HEK293 (cell line): Measurements from ENCODE around the gene GRIP1.

Source experiments
- CTCF ChIA-PET: fragments of 350-600 bp; formaldehyde crosslinking; extraction: SDS; loops from one replicate; lab custom pipeline; 2021; ENCODE audit warnings: antibody characterized with exemption; lab: Yijun Ruan, JAX
- POLR2A ChIA-PET: fragments of 300-600 bp; formaldehyde crosslinking; extraction: SDS; loops from one replicate; lab custom pipeline; 2020; ENCODE audit warnings: antibody characterized with exemption, inconsistent platforms; lab: Yijun Ruan, JAX
- H3K27ac ChIP-seq: fragments of 200-500 bp; sonication (Bioruptor generic); 2 replicates; pipeline ENCODE4 v1.5.1; 2014; ENCODE audit warnings: low read depth, low read length, control low read depth, inconsistent platforms; ENCODE audit errors: extremely low read depth
- H3K36me3 ChIP-seq, 2 experiments: fragments of 200-500 bp in 1 of 2; sonication (Bioruptor generic) in 1 of 2; 1 replicate in 1 of 2; 2 replicates in 1 of 2; pipeline ENCODE4 v1.5.1; 2014 to 2017; ENCODE audit warnings: inconsistent platforms in 2 of 2, low read length in 2 of 2; ENCODE audit not compliant: control insufficient read depth in 2 of 2, insufficient read depth in 1 of 2
- H3K4me1 ChIP-seq: fragments of 200-500 bp; sonication (Bioruptor generic); 2 replicates; pipeline ENCODE4 v1.5.1; 2014; ENCODE audit warnings: mild to moderate bottlenecking, low read length, inconsistent platforms; ENCODE audit not compliant: control insufficient read depth, insufficient read depth
- H3K4me3 ChIP-seq: 2 replicates; pipeline ENCODE4 v1.5.1; 2011; ENCODE audit warnings: low read depth, mild to moderate bottlenecking, control low read depth, low read length, moderate library complexity
- H3K9me3 ChIP-seq: fragments of 200-500 bp; sonication (Bioruptor generic); 2 replicates; pipeline ENCODE4 v1.5.1; 2014; ENCODE audit warnings: low read depth, low read length, inconsistent platforms; ENCODE audit not compliant: control insufficient read depth, insufficient read depth
- EGR2 ChIP-seq: fragments of 450-650 bp; formaldehyde crosslinking; IDR thresholded peaks from 2 replicates; pipeline ENCODE4 v1.5.1; 2016; ENCODE audit warnings: low read depth, missing biosample characterization, missing genetic modification characterization
- HOXD13 ChIP-seq: sonication (generic); formaldehyde crosslinking; IDR thresholded peaks from 2 replicates; pipeline ENCODE4 v1.8.0; 2022; ENCODE audit warnings: missing genetic modification reagents, borderline replicate concordance
- MYNN ChIP-seq: fragments of 450-650 bp; formaldehyde crosslinking; IDR thresholded peaks from 2 replicates; pipeline ENCODE4 v1.5.1; 2016; ENCODE audit warnings: missing biosample characterization, missing genetic modification characterization, borderline replicate concordance
- YY1 ChIP-seq: fragments of 450-650 bp; formaldehyde crosslinking; IDR thresholded peaks from 2 replicates; pipeline ENCODE4 v1.5.1; 2018; ENCODE audit warnings: missing biosample characterization, missing genetic modification characterization
- ZNF112 ChIP-seq: fragments of 450-650 bp; formaldehyde crosslinking; IDR thresholded peaks from 2 replicates; pipeline ENCODE4 v1.5.0; 2017; ENCODE audit warnings: missing biosample characterization, missing genetic modification characterization
- ZNF114 ChIP-seq: fragments of 450-650 bp; formaldehyde crosslinking; IDR thresholded peaks from 2 replicates; pipeline ENCODE4 v1.5.0; 2017; ENCODE audit warnings: missing biosample characterization, missing genetic modification characterization
- ZNF426 ChIP-seq: fragments of 450-650 bp; formaldehyde crosslinking; IDR thresholded peaks from 2 replicates; pipeline ENCODE4 v1.5.1; 2017; ENCODE audit warnings: missing biosample characterization, missing genetic modification characterization, mild to moderate bottlenecking, inconsistent platforms, moderate library complexity
- ZNF48 ChIP-seq: fragments of 450-650 bp; formaldehyde crosslinking; IDR thresholded peaks from 2 replicates; pipeline ENCODE4 v1.5.1; 2016; ENCODE audit warnings: missing biosample characterization, missing genetic modification characterization
- ZNF830 ChIP-seq: fragments of 450-650 bp; IDR thresholded peaks from 2 replicates; pipeline ENCODE4 v1.5.0; 2018; ENCODE audit warnings: missing biosample characterization, missing genetic modification characterization, low read depth, mild to moderate bottlenecking, moderate library complexity
- TF ChIP-seq, protein P1 (sequence below): fragments of 450-650 bp; formaldehyde crosslinking; IDR thresholded peaks from 2 replicates; pipeline ENCODE4 v1.5.1; 2016; ENCODE audit warnings: missing biosample characterization, missing genetic modification characterization, borderline replicate concordance
- TF ChIP-seq, protein P2 (sequence below): fragments of 450-650 bp; formaldehyde crosslinking; IDR thresholded peaks from 2 replicates; pipeline ENCODE4 v1.5.1; 2017; ENCODE audit warnings: missing biosample characterization, mild to moderate bottlenecking, missing genetic modification characterization, moderate library complexity
- TF ChIP-seq, protein P3 (sequence below): fragments of 450-650 bp; formaldehyde crosslinking; IDR thresholded peaks from 2 replicates; pipeline ENCODE4 v1.5.1; 2016; ENCODE audit warnings: missing biosample characterization, missing genetic modification characterization
- TF ChIP-seq, protein P4 (sequence below): fragments of 450-650 bp; formaldehyde crosslinking; IDR thresholded peaks from 2 replicates; pipeline ENCODE4 v1.5.1; 2016; ENCODE audit warnings: missing biosample characterization, missing genetic modification characterization, borderline replicate concordance

The GRIP1 gene

DNA sequence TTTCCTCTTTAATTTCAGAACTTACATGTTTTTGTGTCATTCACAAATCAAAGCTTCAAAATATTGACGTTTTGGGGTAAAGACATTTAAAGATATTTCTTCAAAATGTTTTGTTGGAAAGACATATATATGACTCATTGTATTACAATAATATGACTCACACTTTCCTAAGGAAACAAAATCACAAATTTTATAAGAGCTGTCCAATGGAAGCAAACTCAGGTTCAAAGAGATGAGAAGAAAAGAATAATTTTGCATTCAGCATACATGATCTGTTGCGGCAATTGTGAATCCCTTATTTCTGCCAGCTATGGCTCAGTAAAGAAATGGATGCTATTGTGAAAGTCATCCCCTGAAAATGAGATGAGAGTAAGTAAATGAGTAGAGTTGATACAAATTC, 82.7 kb downstream of the GRIP1 start:
- peaks cover 4% of the 10 kb centered on the region; the same call in 1 of the 2 replicates for H3K4me1 ChIP-seq
- no peak overlapping the region for H3K4me3 ChIP-seq
- ChIA-PET POLR2A (no interaction called here), CTCF (no interaction called here)
- H3K27ac ChIP-seq, result no peak overlapping the region
- H3K9me3 ChIP-seq, result no peaks in the 10 kb centered on the region
- TF ChIP-seq EGR2, result no peak
- TF ChIP-seq YY1 (tag by site-specific recombination), result no peak
- no peak for TF ChIP-seq ZNF830
- TF ChIP-seq, protein P1, sequence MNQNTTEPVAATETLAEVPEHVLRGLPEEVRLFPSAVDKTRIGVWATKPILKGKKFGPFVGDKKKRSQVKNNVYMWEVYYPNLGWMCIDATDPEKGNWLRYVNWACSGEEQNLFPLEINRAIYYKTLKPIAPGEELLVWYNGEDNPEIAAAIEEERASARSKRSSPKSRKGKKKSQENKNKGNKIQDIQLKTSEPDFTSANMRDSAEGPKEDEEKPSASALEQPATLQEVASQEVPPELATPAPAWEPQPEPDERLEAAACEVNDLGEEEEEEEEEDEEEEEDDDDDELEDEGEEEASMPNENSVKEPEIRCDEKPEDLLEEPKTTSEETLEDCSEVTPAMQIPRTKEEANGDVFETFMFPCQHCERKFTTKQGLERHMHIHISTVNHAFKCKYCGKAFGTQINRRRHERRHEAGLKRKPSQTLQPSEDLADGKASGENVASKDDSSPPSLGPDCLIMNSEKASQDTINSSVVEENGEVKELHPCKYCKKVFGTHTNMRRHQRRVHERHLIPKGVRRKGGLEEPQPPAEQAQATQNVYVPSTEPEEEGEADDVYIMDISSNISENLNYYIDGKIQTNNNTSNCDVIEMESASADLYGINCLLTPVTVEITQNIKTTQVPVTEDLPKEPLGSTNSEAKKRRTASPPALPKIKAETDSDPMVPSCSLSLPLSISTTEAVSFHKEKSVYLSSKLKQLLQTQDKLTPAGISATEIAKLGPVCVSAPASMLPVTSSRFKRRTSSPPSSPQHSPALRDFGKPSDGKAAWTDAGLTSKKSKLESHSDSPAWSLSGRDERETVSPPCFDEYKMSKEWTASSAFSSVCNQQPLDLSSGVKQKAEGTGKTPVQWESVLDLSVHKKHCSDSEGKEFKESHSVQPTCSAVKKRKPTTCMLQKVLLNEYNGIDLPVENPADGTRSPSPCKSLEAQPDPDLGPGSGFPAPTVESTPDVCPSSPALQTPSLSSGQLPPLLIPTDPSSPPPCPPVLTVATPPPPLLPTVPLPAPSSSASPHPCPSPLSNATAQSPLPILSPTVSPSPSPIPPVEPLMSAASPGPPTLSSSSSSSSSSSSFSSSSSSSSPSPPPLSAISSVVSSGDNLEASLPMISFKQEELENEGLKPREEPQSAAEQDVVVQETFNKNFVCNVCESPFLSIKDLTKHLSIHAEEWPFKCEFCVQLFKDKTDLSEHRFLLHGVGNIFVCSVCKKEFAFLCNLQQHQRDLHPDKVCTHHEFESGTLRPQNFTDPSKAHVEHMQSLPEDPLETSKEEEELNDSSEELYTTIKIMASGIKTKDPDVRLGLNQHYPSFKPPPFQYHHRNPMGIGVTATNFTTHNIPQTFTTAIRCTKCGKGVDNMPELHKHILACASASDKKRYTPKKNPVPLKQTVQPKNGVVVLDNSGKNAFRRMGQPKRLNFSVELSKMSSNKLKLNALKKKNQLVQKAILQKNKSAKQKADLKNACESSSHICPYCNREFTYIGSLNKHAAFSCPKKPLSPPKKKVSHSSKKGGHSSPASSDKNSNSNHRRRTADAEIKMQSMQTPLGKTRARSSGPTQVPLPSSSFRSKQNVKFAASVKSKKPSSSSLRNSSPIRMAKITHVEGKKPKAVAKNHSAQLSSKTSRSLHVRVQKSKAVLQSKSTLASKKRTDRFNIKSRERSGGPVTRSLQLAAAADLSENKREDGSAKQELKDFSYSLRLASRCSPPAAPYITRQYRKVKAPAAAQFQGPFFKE (tag by site-specific recombination), result no peak
- no peak for TF ChIP-seq ZNF112 (tag by site-specific recombination)
- TF ChIP-seq, protein P2, sequence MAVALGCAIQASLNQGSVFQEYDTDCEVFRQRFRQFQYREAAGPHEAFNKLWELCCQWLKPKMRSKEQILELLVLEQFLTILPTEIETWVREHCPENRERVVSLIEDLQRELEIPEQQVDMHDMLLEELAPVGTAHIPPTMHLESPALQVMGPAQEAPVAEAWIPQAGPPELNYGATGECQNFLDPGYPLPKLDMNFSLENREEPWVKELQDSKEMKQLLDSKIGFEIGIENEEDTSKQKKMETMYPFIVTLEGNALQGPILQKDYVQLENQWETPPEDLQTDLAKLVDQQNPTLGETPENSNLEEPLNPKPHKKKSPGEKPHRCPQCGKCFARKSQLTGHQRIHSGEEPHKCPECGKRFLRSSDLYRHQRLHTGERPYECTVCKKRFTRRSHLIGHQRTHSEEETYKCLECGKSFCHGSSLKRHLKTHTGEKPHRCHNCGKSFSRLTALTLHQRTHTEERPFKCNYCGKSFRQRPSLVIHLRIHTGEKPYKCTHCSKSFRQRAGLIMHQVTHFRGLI, result no peak
- TF ChIP-seq ZNF114, result no peak
- TF ChIP-seq ZNF426 (tag by site-specific recombination), result no peak
- H3K36me3 ChIP-seq, result no peaks in the 10 kb centered on the region

DNA sequence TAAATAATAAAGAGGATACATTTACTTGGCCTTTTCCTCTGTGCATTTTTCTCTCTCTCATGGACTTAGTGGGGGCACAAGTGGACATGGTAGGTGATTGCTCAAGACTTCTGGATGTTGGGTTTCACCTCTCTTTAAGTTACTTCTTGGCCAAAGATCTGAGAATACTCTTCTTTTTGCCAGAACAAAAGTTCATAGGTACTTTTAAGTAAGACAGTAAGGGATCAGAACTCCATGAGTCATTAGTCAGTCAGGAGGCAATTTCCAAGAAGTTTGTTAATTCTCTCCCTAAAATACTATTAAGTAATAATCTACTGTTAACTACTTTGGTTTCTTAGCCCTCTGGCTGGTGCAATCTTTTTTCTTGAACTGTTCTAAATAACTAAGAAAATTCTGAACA, 84.2 kb downstream of the GRIP1 start:
- ChIA-PET CTCF (interaction anchor here (0.7 kb wide), 1 partner anchor 74 kb away, joined by 5 read pairs; no protein-coding TSS in a partner anchor), POLR2A (no interaction called here)
- Histone ChIP-seq H3K9me3 (no peaks in the 10 kb centered on the region), H3K4me3 (no peak overlapping the region), H3K27ac (no peak overlapping the region), H3K36me3 (no peaks in the 10 kb centered on the region)
- no peak for TF ChIP-seq MYNN
- TF ChIP-seq HOXD13, result no peak
- TF ChIP-seq, protein P3, sequence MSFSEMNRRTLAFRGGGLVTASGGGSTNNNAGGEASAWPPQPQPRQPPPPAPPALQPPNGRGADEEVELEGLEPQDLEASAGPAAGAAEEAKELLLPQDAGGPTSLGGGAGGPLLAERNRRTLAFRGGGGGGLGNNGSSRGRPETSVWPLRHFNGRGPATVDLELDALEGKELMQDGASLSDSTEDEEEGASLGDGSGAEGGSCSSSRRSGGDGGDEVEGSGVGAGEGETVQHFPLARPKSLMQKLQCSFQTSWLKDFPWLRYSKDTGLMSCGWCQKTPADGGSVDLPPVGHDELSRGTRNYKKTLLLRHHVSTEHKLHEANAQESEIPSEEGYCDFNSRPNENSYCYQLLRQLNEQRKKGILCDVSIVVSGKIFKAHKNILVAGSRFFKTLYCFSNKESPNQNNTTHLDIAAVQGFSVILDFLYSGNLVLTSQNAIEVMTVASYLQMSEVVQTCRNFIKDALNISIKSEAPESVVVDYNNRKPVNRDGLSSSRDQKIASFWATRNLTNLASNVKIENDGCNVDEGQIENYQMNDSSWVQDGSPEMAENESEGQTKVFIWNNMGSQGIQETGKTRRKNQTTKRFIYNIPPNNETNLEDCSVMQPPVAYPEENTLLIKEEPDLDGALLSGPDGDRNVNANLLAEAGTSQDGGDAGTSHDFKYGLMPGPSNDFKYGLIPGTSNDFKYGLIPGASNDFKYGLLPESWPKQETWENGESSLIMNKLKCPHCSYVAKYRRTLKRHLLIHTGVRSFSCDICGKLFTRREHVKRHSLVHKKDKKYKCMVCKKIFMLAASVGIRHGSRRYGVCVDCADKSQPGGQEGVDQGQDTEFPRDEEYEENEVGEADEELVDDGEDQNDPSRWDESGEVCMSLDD (tag by site-specific recombination), result no peak
- TF ChIP-seq ZNF48 (tag by site-specific recombination), result no peak
- TF ChIP-seq, protein P4, sequence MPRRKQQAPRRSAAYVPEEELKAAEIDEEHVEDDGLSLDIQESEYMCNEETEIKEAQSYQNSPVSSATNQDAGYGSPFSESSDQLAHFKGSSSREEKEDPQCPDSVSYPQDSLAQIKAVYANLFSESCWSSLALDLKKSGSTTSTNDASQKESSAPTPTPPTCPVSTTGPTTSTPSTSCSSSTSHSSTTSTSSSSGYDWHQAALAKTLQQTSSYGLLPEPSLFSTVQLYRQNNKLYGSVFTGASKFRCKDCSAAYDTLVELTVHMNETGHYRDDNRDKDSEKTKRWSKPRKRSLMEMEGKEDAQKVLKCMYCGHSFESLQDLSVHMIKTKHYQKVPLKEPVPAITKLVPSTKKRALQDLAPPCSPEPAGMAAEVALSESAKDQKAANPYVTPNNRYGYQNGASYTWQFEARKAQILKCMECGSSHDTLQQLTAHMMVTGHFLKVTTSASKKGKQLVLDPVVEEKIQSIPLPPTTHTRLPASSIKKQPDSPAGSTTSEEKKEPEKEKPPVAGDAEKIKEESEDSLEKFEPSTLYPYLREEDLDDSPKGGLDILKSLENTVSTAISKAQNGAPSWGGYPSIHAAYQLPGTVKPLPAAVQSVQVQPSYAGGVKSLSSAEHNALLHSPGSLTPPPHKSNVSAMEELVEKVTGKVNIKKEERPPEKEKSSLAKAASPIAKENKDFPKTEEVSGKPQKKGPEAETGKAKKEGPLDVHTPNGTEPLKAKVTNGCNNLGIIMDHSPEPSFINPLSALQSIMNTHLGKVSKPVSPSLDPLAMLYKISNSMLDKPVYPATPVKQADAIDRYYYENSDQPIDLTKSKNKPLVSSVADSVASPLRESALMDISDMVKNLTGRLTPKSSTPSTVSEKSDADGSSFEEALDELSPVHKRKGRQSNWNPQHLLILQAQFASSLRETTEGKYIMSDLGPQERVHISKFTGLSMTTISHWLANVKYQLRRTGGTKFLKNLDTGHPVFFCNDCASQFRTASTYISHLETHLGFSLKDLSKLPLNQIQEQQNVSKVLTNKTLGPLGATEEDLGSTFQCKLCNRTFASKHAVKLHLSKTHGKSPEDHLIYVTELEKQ (tag by site-specific recombination), result no peak
- TF ChIP-seq, all 188 proteins: peak for 0
- H3K4me1 ChIP-seq, result peaks cover 4% of the 10 kb centered on the region; the same call in 1 of the 2 replicates
